Measurements from ENCODE around the gene STK16.

DNA sequence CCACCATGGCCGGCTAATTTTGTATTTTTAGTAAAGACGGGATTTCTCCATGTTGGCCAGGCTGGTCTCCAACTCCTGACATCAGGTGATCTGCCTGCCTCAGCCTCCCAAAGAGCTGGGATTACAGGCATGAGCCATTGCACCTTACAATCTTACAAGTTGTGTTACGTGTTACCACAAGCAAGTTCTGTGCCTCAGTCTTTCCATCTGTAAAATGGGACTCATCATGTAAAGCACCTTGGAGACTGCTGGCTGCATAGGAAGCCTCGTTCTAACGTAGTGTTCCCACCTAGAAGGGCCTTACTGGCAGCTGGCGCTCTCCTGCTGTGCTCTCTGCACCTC is 43.9 kb downstream of the STK16 start:
- TF ChIP-seq, protein P1, sequence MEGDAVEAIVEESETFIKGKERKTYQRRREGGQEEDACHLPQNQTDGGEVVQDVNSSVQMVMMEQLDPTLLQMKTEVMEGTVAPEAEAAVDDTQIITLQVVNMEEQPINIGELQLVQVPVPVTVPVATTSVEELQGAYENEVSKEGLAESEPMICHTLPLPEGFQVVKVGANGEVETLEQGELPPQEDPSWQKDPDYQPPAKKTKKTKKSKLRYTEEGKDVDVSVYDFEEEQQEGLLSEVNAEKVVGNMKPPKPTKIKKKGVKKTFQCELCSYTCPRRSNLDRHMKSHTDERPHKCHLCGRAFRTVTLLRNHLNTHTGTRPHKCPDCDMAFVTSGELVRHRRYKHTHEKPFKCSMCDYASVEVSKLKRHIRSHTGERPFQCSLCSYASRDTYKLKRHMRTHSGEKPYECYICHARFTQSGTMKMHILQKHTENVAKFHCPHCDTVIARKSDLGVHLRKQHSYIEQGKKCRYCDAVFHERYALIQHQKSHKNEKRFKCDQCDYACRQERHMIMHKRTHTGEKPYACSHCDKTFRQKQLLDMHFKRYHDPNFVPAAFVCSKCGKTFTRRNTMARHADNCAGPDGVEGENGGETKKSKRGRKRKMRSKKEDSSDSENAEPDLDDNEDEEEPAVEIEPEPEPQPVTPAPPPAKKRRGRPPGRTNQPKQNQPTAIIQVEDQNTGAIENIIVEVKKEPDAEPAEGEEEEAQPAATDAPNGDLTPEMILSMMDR (IDR thresholded peaks at IDR 0.05), result no peak
- TF ChIP-seq POLR2AphosphoS5 (IDR thresholded peaks at IDR 0.05) (no peak), EP300 (IDR thresholded peaks at IDR 0.05) (no peak)

All from suprapubic skin (tissue), 4 donors.